A673 (cell line): ENCODE measurements around the gene SSPN. TPM values are rescaled to one million over a fixed set of nuclear protein-coding genes. Genes with fewer than 3 reads are reported as not detected.

Experiments
- BruUV-seq: library from RNA; stranded (reverse); fragments of 400-500 nt; replicated peaks from 2 replicates; lab custom pipeline; 2021; lab: Mats Ljungman, UMichigan
- CTCF ChIA-PET: fragments of 300-600 bp; sonication (Branson Sonifier 250); formaldehyde crosslinking; loops from one replicate; lab custom pipeline; 2022; ENCODE audit warnings: antibody characterized with exemption; lab: Charles Lee
- POLR2A ChIA-PET: fragments of 300-600 bp; sonication (Branson Sonifier 250); formaldehyde crosslinking; loops from one replicate; lab custom pipeline; 2022; ENCODE audit warnings: antibody characterized with exemption; ENCODE audit not compliant: low non-redundant PET; lab: Charles Lee
- DNase-seq: peaks from one replicate; pipeline ENCODE4 v3.0.0-alpha.2; 2015; ENCODE audit warnings: low spot score
- H3K27ac ChIP-seq: fragments of 200-600 bp; sonication (generic); 2 replicates; pipeline ENCODE4 v1.5.1; 2016; ENCODE audit warnings: mixed run types, low read depth, mild to moderate bottlenecking, mixed read lengths, antibody characterized with exemption, low read length; ENCODE audit not compliant: poor library complexity, severe bottlenecking
- H3K27me3 ChIP-seq: fragments of 200-600 bp; sonication (generic); replicated peaks from 2 replicates; pipeline ENCODE4 v1.6.1; 2017; ENCODE audit warnings: mixed run types, low read depth, mild to moderate bottlenecking, mixed read lengths, antibody characterized with exemption, low read length; ENCODE audit not compliant: insufficient read depth, poor library complexity
- H3K36me3 ChIP-seq: fragments of 200-600 bp; sonication (generic); 2 replicates; pipeline ENCODE4 v1.6.1; 2016; ENCODE audit warnings: mixed run types, mild to moderate bottlenecking, mixed read lengths, antibody characterized with exemption, low read length; ENCODE audit not compliant: insufficient read depth, poor library complexity, severe bottlenecking
- H3K4me1 ChIP-seq: fragments of 200-600 bp; sonication (generic); 2 replicates; pipeline ENCODE4 v1.6.1; 2017; ENCODE audit warnings: mixed run types, mild to moderate bottlenecking, mixed read lengths, antibody characterized with exemption, low read length; ENCODE audit not compliant: insufficient read depth, poor library complexity, severe bottlenecking
- H3K4me3 ChIP-seq: fragments of 200-600 bp; sonication (generic); 2 replicates; pipeline ENCODE4 v1.5.1; 2016; ENCODE audit warnings: low read depth, mixed run types, mild to moderate bottlenecking, mixed read lengths, low read length; ENCODE audit not compliant: poor library complexity, severe bottlenecking
- H3K9me3 ChIP-seq: fragments of 200-600 bp; sonication (generic); 2 replicates; pipeline ENCODE4 v1.6.1; 2016; ENCODE audit warnings: mixed run types, low read depth, mild to moderate bottlenecking, mixed read lengths, antibody characterized with exemption, low read length; ENCODE audit not compliant: poor library complexity, severe bottlenecking
- CTCF ChIP-seq: fragments of 300-800, 200-600 bp; sonication (generic); conservative IDR thresholded peaks from 2 replicates; pipeline ENCODE4 v1.5.1; 2017; ENCODE audit warnings: low read depth, mild to moderate bottlenecking, antibody characterized with exemption, low read length, moderate library complexity, mixed read lengths
- EZH2 ChIP-seq: fragments of 200-600 bp; sonication (generic); IDR thresholded peaks from 2 replicates; pipeline ENCODE4 v1.6.1; 2017; ENCODE audit warnings: borderline replicate concordance, low read depth, mild to moderate bottlenecking, mixed read lengths, antibody characterized with exemption, low read length; ENCODE audit not compliant: poor library complexity, severe bottlenecking
- intact Hi-C: fragments of 100-400 bp; cut with micrococcal nuclease; formaldehyde crosslinking; loops from one replicate; pipeline ENCODE4 v1.10.0; 2022; ENCODE audit not compliant: unreplicated experiment
- total RNA-seq: library from RNA; stranded (reverse); gene quantifications from 2 replicates; pipeline ENCODE4 v1.2.3, GENCODE V29; 2021

The SSPN gene
- total RNA-seq, 1 experiment from 2014 or later = 9.8 TPM

DNA sequence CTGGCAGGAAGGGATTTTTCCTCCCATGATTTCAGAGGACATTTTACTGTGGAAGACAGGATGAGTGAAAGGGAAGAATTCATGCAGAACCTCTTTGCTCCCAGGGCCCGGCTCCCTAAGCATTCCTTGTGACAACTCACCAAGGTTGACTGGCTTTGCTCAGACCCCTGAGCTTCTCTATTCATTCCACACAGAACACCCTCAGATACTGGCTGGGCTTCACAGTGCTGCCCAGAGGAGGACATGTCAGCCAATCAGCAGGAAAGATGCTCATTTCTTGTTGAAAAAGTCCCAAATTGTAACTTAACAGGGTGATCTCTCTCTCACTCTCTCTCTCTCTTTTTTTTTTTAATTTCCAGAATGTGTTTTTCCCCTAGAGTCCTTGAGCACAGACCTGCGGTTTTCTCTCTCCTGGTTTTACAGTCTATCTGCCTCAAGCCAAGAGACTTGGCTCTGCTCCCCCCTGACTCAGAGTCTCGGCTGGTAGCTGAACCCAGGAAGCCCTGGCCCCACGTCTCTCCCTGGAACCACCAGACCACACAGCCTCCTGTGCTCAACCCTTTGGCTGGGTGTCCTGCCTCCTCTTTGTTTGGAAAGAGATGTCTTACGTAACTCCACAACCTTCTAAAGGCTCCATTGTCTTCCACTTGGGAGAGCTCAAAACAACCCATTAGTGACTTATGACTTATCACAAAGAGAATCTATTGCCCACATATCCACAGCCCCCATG is 43.9 kb downstream of the SSPN start:
- TF ChIP-seq CTCF (no peak), EZH2 (no peak)
- intact Hi-C loops = no loop called here
- no peak for DNase-seq
- ChIA-PET POLR2A (no interaction called here), CTCF (no interaction called here)
- H3K27me3 ChIP-seq = no peaks in the 10 kb centered on the region
- H3K27ac ChIP-seq = no peak overlapping the region
- no peak overlapping the region for H3K4me3 ChIP-seq
- H3K9me3 ChIP-seq = no peaks in the 10 kb centered on the region
- no peaks in the 10 kb centered on the region for H3K4me1 ChIP-seq
- BruUV-seq = no TSS peak
- no peaks in the 10 kb centered on the region for H3K36me3 ChIP-seq

GRCh38 chr12:26239852-26240815 is 44.8 kb downstream of the SSPN start:
- Histone ChIP-seq H3K27me3 (no peaks in the 10 kb centered on the region), H3K9me3 (no peaks in the 10 kb centered on the region), H3K27ac (no peak overlapping the region), H3K36me3 (no peaks in the 10 kb centered on the region), H3K4me1 (no peaks in the 10 kb centered on the region), H3K4me3 (no peak overlapping the region)
- POLR2A ChIA-PET = no interaction called here
- no peak for DNase-seq
- CTCF ChIA-PET = no interaction called here
- intact Hi-C loops = no loop called here
- no TSS peak for BruUV-seq
- TF ChIP-seq CTCF (no peak), EZH2 (no peak)

DNA sequence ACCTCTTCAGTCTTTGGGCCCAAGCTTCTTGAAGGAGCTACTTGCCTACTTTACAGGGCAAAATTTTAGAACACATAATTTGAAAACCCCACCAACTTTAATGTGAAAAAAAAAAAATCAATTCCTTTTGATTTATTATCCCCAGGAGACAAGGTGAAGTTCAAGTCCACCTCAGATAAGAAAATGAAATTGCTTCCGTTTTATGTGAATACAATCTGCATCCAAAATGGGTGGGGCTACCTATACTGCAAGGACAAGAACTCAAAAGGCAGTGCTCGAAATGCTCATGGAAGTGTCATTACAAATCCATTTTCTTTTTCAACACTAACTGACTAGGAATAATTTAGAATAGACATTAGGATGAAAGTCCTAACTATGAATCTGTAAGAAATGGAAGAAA is 45.7 kb downstream of the SSPN start:
- no peak overlapping the region for H3K27ac ChIP-seq
- H3K4me1 ChIP-seq = no peaks in the 10 kb centered on the region
- no peak for DNase-seq
- intact Hi-C loops = no loop called here
- CTCF ChIA-PET = no interaction called here
- no peak overlapping the region for H3K4me3 ChIP-seq
- no peaks in the 10 kb centered on the region for H3K36me3 ChIP-seq
- POLR2A ChIA-PET = no interaction called here
- H3K27me3 ChIP-seq = no peaks in the 10 kb centered on the region
- no TSS peak for BruUV-seq
- no peaks in the 10 kb centered on the region for H3K9me3 ChIP-seq
- TF ChIP-seq CTCF (no peak), EZH2 (no peak)
